Lower leg skin (tissue), 4 donors: ENCODE data around the gene USP48. TPM values are rescaled to one million over a fixed set of nuclear protein-coding genes. Genes with fewer than 3 reads are reported as not detected.

Source experiments
- DNase-seq, 2 donors: peaks; one replicate each; pipeline ENCODE4 v3.0.0-alpha.2; 2019; ENCODE audit warnings: low spot score in 2 of 2
- H3K4me3 ChIP-seq: fragments of 200-600 bp; sonication (generic); 2 replicates; pipeline ENCODE4 v1.5.1; 2017; ENCODE audit warnings: mild to moderate bottlenecking, low read depth; ENCODE audit not compliant: poor library complexity, severe bottlenecking
- POLR2A ChIP-seq, 2 donors: fragments of 450-650 bp; IDR thresholded peaks; one replicate each; pipeline ENCODE4 v1.6.1; 2016 to 2017; ENCODE audit warnings: antibody characterized with exemption in 2 of 2, mild to moderate bottlenecking in 1 of 2, moderate library complexity in 1 of 2
- WGBS, 2 donors: methylation state at CpG; one replicate each; pipeline ENCODE4 v1.1.5; 2018; 5-methylcytosine and 5-hydroxymethylcytosine counted together
- intact Hi-C: fragments of 100-400 bp; cut with DNase I; formaldehyde crosslinking; loops from one replicate; pipeline ENCODE4 v1.15.0; 2023; ENCODE audit warnings: low total_unique reads
- total RNA-seq, 4 donors: library from RNA; depleted of rRNA; stranded (reverse); fragments of >200 nt; gene quantifications; one replicate each; pipeline ENCODE4 v1.1.0, GENCODE V29; 2016
- TF ChIP-seq, protein P1 (sequence below), 3 donors: fragments of 450-650 bp; IDR thresholded peaks; one replicate each; pipeline ENCODE4 v1.5.1; 2016; ENCODE audit warnings: antibody characterized with exemption in 3 of 3, mild to moderate bottlenecking in 3 of 3, moderate library complexity in 2 of 3

Gene USP48
- total RNA-seq, 4 donors from 2014 or later: 26.9 to 38.1 (median 31.5) TPM

DNA sequence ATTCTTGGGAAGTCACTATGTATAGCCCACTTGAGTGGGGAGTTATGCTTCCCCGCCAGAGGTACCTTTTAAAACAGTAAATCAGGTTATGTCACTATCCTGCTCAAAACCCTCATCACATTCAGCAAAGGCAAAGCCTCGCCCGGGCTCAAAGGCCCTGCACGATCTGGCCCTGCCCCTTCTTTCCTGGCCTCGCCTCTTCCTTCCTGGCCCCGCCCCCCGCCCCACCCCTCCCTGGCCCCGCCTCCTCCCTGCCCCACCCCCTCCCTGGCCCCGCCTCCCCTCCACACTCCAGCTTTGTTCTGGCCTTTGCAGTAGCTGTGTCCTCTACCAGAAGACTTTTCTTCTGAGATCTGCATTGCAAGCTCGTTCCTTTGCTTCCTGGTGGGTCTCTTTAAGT lies 35.7 kb upstream of the USP48 start:
- no peak for DNase-seq
- TF ChIP-seq, protein P1, sequence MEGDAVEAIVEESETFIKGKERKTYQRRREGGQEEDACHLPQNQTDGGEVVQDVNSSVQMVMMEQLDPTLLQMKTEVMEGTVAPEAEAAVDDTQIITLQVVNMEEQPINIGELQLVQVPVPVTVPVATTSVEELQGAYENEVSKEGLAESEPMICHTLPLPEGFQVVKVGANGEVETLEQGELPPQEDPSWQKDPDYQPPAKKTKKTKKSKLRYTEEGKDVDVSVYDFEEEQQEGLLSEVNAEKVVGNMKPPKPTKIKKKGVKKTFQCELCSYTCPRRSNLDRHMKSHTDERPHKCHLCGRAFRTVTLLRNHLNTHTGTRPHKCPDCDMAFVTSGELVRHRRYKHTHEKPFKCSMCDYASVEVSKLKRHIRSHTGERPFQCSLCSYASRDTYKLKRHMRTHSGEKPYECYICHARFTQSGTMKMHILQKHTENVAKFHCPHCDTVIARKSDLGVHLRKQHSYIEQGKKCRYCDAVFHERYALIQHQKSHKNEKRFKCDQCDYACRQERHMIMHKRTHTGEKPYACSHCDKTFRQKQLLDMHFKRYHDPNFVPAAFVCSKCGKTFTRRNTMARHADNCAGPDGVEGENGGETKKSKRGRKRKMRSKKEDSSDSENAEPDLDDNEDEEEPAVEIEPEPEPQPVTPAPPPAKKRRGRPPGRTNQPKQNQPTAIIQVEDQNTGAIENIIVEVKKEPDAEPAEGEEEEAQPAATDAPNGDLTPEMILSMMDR (IDR thresholded peaks at IDR 0.05): no peak
- TF ChIP-seq POLR2A (IDR thresholded peaks at IDR 0.05): no peak
- intact Hi-C loops: no loop called here
- WGBS, 2 donors: 23 to 26% methylated on average over 10 of the region's 10 CpGs
- H3K4me3 ChIP-seq: no peak overlapping the region

DNA sequence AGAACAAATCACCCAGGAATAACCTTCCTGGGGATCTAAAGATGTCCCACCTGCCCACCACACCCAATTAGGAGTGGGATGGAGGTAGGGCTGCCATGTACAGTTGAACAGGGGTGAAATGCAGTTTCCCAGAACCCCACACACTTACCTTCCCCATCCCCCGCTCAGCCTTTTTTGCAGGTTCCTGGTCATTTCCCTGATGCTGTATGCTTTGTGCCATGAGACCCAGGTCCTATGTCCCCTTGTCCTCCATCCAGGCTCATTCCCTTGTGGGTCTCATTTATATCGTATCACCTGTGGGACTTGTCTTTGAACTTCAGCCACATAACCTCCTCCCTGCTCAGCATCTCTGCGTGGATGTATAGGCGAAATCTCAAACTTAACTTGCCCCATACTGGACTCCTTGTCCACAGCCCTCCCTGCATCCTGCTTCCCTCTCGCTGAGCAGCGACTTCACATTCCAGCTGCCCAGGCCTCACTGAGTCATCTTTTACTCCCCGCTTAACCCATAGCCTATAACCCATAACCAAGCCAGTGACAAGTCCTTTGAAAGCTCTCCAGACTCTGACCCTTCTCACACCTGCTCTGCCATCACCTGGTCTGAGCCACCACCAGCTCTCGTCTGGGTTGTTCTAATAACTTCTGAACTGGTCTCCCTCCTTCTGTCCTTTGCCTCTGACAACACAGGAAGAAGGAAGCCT lies 33.8 kb upstream of the USP48 start:
- no peak overlapping the region for H3K4me3 ChIP-seq
- TF ChIP-seq, protein P1 (IDR thresholded peaks at IDR 0.05): no peak
- no peak for TF ChIP-seq POLR2A (IDR thresholded peaks at IDR 0.05)
- DNase-seq: no peak
- 85 to 86% methylated on average over 8 of the region's 8 CpGs for whole genome bisulfite sequencing, 2 donors
- intact Hi-C loops: no loop called here

DNA sequence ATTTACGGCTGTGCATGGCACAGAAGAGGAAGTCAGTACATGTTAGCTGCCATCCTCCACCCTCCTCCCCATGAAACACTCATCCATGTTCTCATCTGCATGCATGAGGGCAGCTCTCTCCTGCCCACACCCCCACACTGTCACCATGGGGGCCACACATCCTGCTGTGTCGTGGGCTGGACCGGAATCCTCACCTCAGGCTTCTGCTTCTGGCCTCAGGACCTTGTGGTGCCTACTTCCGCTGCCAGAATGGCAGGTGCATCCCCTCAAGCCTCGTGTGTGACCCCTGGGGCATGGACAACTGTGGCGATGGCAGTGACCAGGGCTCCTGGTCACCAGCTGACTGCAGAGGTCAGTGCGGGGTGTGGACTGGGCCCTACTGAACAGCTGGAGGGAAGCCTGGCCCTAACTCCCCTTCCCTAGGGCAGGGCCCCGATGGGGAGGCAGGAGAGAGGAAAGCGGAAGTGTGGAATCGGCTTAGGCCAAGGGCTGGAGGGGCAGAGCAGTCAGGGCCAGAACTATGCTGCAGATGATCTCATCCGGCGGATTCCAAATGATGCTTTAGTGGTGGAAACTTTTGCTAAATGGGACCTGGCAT lies 32.9 kb upstream of the USP48 start:
- 71 to 79% methylated on average over 12 of the region's 12 CpGs for WGBS, 2 donors
- intact Hi-C loops: no loop called here
- no peak for DNase-seq
- no peak for TF ChIP-seq POLR2A (IDR thresholded peaks at IDR 0.05)
- TF ChIP-seq, protein P1 (IDR thresholded peaks at IDR 0.05): no peak
- H3K4me3 ChIP-seq: no peak overlapping the region

DNA sequence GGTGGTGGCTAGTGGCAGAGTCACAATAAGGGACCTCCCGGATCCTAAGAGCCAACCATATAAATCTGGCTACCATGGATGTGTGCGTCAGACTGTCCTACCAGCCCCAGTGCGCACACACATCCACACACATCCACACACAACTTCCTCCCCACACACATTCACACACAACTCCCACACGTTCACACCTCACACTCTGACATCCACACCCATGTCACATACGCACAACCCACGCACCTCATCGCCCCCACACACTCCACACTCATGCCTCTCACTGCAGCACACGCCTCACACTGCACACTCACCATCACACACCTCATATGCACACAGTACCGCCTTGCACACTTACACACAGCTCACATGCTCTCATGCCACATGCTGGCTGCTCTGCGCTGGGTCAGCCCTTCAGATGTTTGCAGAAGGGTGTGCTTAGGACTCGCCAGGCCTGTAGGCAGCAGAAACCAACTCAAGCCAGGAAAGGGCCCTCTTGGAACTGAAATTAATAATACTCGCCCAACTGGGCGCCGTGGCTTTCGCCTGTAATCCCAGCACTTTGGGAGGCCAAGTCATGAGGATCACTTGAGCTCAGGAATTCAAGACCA lies 32.1 kb upstream of the USP48 start:
- TF ChIP-seq, protein P1 (IDR thresholded peaks at IDR 0.05): no peak
- no peak for TF ChIP-seq POLR2A (IDR thresholded peaks at IDR 0.05)
- no peak overlapping the region for H3K4me3 ChIP-seq
- no peak for DNase-seq
- 89 to 90% methylated on average over 15 of the region's 15 CpGs for WGBS, 2 donors
- intact Hi-C loops: no loop called here

DNA sequence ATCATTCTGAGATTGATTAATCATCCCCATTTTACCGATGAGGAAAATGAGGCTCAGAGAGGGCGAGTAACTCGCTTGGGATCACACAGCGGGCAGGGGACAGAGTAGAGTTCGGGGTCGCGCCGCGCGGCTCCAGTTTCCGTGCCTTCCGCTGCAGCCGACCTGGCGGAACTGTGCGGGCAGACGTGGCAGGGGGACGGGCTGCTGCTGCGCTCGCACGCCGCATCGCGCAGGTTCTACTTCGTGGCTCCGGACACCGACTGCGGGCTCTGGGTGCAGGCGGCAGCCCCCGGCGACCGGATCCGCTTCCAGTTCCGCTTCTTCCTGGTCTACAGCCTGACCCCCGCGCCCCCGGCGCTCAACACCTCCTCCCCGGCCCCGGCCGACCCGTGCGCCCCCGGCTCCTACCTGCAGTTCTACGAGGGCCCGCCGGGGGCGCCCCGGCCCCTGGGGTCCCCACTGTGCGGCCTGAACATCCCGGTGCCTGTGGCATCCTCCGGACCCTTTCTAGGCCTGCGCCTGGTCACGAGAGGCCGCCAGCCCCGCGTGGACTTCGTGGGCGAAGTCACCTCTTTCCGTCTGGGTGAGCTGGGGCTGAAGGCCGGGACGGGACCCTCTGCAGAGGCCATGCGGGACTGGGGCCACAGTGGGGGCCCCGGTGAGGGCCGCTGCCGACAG lies 31.4 kb upstream of the USP48 start:
- intact Hi-C loops: no loop called here
- no peak for DNase-seq
- H3K4me3 ChIP-seq: no peak overlapping the region
- no peak for TF ChIP-seq POLR2A (IDR thresholded peaks at IDR 0.05)
- TF ChIP-seq, protein P1 (IDR thresholded peaks at IDR 0.05): no peak
- 15 to 16% methylated on average over 25 to 38 of the region's 65 CpGs for WGBS, 2 donors
